GDM1 (cell line): ENCODE results near the gene KSR1.

ENCODE experiments used
- DNase-seq: peaks from one replicate; lab custom pipeline; 2025; lab: John Stamatoyannopoulos, UW

KSR1 gene

GRCh38 chr17:27514595-27515413 lies 58.6 kb downstream of the KSR1 start:
- no peak for DNase-seq

- DNase-seq, result no peak
Measured at GRCh38 chr17:27518048-27518447, 61.8 kb downstream of the KSR1 start.

- DNase-seq, result no peak
Measured at GRCh38 chr17:27518545-27519521, 62.6 kb downstream of the KSR1 start.

- DNase-seq, result no peak
Measured at GRCh38 chr17:27519550-27519949, 63.3 kb downstream of the KSR1 start.

- DNase-seq, result no peak
Measured at GRCh38 chr17:27520491-27521185, 64.4 kb downstream of the KSR1 start.

GRCh38 chr17:27521281-27522027 lies 65.2 kb downstream of the KSR1 start:
- no peak for DNase-seq

- no peak for DNase-seq
Measured at GRCh38 chr17:27522028-27522635, 65.9 kb downstream of the KSR1 start.

- DNase-seq, result no peak
Measured at GRCh38 chr17:27523712-27524111, 67.5 kb downstream of the KSR1 start.

- no peak for DNase-seq
Measured at GRCh38 chr17:27524594-27524993, 68.3 kb downstream of the KSR1 start.

GRCh38 chr17:27525316-27525715 lies 69.1 kb downstream of the KSR1 start:
- no peak for DNase-seq

- DNase-seq, result no peak
Measured at GRCh38 chr17:27525836-27526603, 69.8 kb downstream of the KSR1 start.

- DNase-seq, result peak; percentile 58
Measured at GRCh38 chr17:27526604-27527002, 70.4 kb downstream of the KSR1 start.

GRCh38 chr17:27529230-27529796 lies 73.1 kb downstream of the KSR1 start:
- DNase-seq, result peak; percentile 42

GRCh38 chr17:27530764-27531391 lies 74.6 kb downstream of the KSR1 start:
- DNase-seq, result peak; percentile 30

- no peak for DNase-seq
Measured at GRCh38 chr17:27531469-27531961, 75.3 kb downstream of the KSR1 start.

- DNase-seq, result no peak
Measured at GRCh38 chr17:27532269-27533263, 76.3 kb downstream of the KSR1 start.

GRCh38 chr17:27533874-27534815 lies 77.9 kb downstream of the KSR1 start:
- no peak for DNase-seq
